Coronary artery (tissue), 2 donors: Measurements from ENCODE around the gene RFX8.

ENCODE experiments used
- DNase-seq: peaks from one replicate; pipeline ENCODE4 v3.0.0-alpha.2; 2017; ENCODE audit warnings: low spot score
- H3K27ac ChIP-seq, 2 donors: fragments of 200-600 bp; sonication (generic); one replicate each; pipeline ENCODE4 v1.5.1; 2016 to 2019
- H3K4me3 ChIP-seq: fragments of 200-600 bp; sonication (generic); 2 replicates; pipeline ENCODE4 v1.5.1; 2016; ENCODE audit warnings: mild to moderate bottlenecking, moderate library complexity
- TF ChIP-seq, protein P1 (sequence below): fragments of 200-600 bp; sonication (generic); IDR thresholded peaks from one replicate; pipeline ENCODE4 v1.5.1; 2019; ENCODE audit warnings: antibody characterized with exemption

Gene RFX8

GRCh38 chr2:101410746-101411145 is 64.2 kb downstream of the RFX8 start:
- no peak overlapping the region for H3K4me3 ChIP-seq
- no peak for DNase-seq
- no peak overlapping the region for H3K27ac ChIP-seq
- TF ChIP-seq, protein P1, sequence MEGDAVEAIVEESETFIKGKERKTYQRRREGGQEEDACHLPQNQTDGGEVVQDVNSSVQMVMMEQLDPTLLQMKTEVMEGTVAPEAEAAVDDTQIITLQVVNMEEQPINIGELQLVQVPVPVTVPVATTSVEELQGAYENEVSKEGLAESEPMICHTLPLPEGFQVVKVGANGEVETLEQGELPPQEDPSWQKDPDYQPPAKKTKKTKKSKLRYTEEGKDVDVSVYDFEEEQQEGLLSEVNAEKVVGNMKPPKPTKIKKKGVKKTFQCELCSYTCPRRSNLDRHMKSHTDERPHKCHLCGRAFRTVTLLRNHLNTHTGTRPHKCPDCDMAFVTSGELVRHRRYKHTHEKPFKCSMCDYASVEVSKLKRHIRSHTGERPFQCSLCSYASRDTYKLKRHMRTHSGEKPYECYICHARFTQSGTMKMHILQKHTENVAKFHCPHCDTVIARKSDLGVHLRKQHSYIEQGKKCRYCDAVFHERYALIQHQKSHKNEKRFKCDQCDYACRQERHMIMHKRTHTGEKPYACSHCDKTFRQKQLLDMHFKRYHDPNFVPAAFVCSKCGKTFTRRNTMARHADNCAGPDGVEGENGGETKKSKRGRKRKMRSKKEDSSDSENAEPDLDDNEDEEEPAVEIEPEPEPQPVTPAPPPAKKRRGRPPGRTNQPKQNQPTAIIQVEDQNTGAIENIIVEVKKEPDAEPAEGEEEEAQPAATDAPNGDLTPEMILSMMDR: no peak

- Histone ChIP-seq H3K27ac (no peak overlapping the region), H3K4me3 (no peak overlapping the region)
- no peak for DNase-seq
- TF ChIP-seq, protein P1: no peak
Observed at GRCh38 chr2:101410114-101410513, 64.8 kb downstream of the RFX8 start.

GRCh38 chr2:101409699-101410098 is 65.2 kb downstream of the RFX8 start:
- TF ChIP-seq, protein P1: no peak
- no peak overlapping the region for H3K4me3 ChIP-seq
- no peak overlapping the region for H3K27ac ChIP-seq
- DNase-seq: no peak

- Histone ChIP-seq H3K4me3 (no peak overlapping the region), H3K27ac (no peak overlapping the region)
- no peak for DNase-seq
- TF ChIP-seq, protein P1: no peak
Observed at GRCh38 chr2:101408925-101409324, 66.0 kb downstream of the RFX8 start.

DNA sequence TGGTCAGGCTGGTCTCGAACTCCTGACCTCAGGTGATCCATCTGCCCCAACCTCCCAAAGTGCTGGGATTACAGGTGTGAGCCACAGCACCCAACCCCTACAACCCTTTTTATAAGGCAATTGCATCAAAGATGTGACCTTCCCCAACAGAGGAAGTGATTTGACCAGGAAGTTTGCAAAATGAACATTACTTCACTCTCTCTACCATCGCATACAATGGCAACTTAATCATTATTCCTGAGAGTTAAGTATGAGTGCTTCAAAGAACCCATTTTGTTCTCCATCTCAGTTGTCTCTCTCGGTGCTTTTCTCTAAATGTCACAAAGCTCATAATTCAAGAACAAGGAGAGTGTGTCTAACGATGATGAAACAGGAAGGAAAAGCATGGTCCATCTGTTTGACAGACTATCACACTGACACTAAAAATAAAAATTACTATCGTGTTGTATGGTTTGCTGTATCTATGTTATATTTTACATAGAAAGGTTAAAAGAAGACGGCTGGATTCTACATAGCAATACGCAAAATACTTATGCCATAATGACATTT is 69.5 kb downstream of the RFX8 start:
- H3K4me3 ChIP-seq: no peak overlapping the region
- no peak overlapping the region for H3K27ac ChIP-seq
- no peak for DNase-seq
- TF ChIP-seq, protein P1: no peak

- DNase-seq: no peak
- no peak overlapping the region for H3K27ac ChIP-seq
- TF ChIP-seq, protein P1: no peak
- no peak overlapping the region for H3K4me3 ChIP-seq
Observed at GRCh38 chr2:101403745-101404144, 71.2 kb downstream of the RFX8 start.

DNA sequence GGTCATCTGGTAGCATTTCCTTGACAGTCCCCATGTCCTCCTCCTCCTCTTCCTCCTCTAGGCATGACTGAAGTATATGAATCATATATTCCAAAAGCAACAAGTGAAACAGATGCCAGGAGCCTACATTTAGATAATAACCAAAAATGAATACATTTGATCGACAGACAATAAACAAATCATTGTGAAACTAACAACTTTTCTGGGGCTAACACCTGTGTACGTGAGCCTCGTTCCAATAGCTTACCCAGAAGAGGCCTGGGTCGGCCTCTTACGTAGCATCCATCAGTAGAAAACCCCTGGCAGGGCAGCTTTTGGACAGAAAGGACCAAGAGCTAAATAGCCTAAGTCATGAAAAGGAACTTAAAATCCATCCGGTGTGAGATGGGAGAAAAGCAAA is 72.3 kb downstream of the RFX8 start:
- TF ChIP-seq, protein P1: no peak
- no peak for DNase-seq
- no peak overlapping the region for H3K27ac ChIP-seq
- H3K4me3 ChIP-seq: no peak overlapping the region
